Stimulated activated CD4-positive, alpha-beta T cell treated with anti-CD3 and anti-CD28 coated beads, Interleukin-4, amount 100 ng/mL, for 1 hour (primary cell): ENCODE results near the gene UNKL.

ENCODE experiments used
- DNase-seq: peaks from one replicate; pipeline ENCODE4 v3.0.0-alpha.2; 2020

Gene UNKL

DNA sequence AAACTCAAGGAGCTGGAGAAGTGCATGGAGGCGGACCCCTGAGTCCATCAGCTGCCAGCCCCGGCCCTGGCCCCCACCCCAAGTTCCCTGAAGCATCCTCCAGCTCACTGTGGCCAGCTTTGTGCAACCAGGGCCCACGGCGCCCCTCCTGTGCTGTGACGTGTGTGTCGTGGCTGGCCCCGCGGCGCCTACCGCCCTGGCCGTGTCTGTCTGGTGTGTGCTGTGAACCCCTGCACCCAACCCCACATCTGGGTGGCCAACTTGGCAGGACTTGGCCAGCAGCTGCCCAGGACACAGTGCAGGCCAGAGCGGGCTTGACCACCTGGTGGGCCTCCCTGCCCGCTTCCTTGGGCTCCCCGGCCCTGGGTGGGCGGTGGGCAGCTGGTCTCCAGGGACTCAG, 66.1 kb downstream of the UNKL start:
- no peak for DNase-seq

DNA sequence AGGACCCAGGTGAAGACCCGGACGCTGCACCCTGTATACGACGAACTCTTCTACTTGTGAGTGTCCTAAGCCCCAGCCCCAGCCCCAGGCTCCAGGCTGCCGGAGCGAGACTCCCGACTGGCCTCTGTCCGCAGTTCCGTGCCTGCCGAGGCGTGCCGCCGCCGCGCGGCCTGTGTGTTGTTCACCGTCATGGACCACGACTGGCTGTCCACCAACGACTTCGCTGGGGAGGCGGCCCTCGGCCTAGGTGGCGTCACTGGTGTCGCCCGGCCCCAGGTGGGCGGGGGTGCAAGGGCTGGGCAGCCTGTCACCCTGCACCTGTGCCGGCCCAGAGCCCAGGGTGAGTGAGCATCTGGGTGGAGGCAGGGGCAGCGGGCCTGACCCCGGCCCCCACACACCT, 66.5 kb downstream of the UNKL start:
- no peak for DNase-seq

DNA sequence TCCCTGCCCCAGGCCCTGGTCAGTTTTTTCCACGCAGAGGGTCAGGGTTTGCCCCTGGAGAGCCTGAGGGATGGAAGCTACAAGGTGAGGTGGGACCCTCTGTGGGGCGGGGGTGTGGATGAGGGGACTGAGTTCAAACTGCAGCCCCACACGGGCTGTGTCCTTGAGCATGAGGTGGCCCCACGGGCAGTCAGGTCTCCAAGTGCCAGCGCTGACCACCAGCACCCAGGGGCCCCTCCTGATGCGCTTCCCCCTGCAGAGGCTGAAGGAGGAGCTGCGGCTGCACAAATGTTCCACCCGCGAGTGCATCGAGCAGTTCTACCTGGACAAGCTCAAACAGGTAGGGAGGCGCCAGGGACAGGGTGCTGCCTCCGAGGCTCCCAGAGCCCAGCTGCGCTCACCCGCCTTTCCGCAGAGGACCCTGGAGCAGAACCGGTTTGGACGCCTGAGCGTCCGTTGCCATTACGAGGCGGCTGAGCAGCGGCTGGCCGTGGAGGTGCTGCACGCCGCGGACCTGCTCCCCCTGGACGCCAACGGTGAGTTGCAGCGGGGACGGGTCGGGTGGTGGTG, 67.1 kb downstream of the UNKL start:
- DNase-seq: no peak

DNA sequence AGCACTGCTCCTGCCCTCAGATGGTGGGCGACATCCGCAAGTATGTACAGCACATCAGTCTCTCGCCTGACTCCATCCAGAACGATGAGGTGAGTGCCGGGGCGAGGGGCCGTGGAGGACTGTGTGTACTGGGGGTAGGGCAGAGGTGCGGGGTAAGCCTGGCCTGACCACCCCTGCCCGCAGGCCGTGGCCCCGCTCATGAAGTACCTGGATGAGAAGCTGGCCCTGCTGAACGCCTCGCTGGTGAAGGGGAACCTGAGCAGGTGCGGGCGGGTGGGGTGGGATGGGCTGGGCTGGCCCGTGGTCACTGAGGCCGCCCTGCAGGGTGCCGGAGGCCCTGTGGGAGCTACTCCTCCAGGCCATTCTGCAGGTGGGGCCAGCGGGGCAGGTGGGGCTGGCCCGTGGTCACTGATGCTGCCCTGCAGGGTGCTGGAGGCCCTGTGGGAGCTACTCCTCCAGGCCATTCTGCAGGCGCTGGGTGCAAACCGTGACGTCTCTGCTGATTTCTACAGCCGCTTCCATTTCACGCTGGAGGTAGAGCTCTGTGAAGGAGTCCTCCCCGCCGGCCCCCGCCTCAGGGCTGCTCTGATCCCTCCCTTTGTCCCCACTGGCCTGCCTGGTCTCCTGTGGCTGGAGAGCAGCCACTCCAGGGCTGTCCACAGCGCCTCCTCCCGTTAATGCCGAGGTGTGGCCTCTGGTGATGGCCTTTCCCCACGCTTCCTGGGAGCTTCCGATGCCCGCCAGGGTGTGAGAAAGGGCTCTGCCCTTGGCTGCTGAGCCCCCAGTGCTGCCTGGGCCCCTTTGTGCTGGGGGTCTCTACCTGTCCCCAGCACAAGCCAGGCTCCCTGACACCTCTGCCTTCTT, 67.8 kb downstream of the UNKL start:
- no peak for DNase-seq

DNA sequence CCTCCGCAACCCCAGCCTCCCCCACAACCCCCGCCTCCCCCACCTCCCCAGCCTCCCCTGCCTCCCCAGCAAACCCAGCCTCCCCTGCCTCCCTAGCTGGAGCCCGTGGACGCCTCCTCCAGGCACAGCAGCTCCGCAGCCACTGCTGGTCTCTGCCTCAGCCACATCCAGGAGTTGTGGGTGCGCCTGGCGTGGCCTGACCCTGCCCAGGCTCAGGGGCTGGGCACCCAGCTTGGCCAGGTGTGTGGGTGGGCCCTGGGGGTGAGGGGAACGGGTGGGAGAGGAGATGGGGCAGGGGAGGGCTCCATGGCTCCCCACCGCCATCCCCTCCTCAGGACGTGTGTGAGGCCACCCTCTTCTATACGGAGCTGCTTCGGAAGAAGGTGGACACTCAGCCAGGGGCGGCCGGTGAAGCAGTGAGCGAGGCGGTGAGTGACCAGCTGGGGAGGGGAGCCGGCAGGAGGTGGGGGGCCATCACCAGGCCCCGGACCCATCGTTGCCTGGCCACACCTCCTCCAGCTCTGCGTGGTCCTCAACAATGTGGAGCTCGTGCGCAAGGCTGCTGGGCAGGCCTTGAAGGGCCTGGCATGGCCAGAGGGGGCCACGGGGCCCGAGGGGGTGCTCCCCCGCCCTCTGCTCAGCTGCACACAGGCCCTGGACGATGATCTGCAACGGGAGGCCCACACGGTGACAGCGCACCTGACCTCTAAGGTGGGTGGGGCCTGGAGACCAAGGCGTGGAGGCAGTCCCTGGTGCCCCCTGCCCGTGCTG, 68.7 kb downstream of the UNKL start:
- DNase-seq: no peak

DNA sequence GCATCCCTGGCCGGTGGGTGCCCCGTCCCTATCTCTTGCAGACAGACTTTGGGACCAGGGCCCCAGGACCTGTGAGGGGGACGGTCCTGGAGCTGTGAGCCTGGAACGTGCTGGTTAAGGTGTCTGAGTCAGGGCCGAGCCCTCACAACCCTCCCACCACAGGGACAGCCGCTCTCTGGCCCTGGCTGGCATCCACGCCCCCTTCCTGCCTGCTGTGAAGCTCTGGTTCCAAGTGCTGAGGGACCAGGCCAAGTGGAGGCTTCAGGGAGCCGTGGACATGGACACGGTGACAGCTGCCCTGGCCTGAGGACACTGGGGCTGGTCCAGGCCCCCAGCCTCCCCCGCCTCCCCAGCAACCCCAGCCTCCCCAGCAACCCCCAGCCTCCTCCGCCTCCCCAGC, 69.4 kb downstream of the UNKL start:
- DNase-seq: no peak

DNA sequence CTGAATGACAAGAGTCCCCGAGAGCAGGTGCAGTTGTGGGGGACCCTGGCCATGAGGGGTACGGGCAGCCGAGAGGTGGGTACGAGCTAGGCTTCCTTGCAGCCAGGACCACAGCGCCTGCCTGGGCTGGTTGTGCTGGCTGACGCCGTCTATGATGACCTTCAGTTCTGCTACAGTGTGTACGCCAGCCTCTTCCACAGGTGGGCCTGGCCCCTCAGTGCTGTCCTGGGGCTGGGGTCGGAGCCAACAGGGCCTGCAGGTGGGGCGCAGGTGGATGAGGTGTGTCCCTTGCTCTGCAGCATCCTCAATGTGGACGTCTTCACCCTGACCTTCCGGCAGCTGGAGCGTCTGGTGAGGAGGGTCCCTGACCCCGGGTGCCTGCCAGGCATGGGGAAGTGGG, 70.0 kb downstream of the UNKL start:
- no peak for DNase-seq

DNA sequence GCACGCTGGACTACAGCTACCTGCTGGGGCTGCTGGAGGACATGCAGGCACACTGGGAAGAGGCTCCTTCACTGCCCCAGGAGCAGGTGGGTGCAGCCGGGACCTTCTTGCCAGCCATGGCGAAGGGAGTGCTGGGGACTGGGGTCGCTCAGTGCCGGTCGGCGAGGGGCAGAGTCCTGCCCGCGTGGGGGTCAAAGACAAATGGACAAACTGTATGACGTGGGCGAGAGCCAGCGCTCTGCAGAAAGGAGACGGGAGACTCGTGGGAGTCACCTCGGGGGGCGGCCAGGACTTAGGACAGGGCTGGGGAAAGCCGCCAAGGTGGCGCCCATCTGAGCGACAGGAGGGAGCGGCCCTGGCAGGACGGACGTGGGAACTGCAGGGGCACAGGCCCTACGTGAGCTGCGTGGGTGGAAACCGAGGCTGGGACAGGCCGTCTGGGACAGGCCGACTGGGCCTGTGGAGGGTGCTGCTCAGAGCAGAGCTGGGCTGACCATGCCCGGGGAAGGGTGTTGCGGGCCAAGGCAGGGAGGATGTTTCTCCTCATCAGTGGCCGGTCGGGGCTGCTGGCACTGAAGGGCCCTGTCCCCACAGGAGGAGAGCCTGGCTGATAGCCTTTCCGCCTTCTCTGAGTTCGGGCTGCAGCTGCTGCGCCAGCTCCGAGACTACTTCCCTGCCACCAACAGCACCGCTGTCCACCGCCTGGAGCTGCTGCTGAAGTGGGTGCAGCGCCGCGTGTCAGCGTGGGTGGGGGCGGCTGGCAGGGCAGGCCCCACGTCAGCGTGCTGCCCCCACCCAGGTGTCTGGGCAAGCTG, 70.9 kb downstream of the UNKL start:
- DNase-seq: no peak

DNA sequence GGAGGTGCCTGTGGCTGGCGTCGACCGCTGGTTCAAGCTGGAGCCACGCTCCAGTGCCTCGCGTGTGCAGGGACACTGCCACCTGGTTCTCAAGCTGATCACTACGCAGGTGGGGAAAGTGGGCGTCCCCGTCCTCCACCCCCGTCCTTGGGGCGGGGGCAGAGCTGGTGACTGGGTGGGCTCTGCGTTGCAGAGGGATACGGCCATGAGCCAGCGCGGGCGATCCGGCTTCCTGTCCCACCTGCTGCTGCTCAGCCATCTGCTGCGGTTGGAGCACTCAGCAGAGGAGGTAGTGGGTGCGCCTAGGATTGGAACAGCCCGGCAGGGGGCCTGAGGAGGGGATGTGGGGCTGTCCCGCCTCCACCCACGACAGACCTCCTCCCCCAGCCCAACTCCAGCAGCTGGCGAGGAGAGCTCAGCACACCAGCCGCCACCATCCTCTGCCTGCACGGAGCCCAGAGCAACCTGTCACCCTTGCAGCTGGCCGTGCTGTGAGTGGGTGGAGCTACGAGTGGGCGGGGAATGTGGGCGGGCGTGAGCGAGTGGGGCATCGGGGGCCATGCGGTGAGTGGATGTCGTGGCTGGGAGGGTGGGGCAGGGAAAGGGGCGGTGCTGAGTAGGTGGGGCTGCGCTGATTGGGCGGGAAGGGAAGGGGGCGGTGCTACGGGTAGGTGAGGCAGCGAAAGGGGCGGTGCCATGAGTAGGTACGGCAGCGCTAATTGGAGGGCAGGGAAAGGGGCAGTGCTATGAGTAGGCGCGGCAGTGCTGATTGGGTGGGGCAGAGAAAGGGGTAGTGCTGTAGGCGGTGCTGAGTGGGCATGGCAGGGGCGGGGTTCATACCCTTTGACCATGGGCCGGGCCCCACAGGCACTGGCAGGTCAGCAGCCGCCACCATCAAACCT, 71.7 kb downstream of the UNKL start:
- DNase-seq: peak; percentile 88

DNA sequence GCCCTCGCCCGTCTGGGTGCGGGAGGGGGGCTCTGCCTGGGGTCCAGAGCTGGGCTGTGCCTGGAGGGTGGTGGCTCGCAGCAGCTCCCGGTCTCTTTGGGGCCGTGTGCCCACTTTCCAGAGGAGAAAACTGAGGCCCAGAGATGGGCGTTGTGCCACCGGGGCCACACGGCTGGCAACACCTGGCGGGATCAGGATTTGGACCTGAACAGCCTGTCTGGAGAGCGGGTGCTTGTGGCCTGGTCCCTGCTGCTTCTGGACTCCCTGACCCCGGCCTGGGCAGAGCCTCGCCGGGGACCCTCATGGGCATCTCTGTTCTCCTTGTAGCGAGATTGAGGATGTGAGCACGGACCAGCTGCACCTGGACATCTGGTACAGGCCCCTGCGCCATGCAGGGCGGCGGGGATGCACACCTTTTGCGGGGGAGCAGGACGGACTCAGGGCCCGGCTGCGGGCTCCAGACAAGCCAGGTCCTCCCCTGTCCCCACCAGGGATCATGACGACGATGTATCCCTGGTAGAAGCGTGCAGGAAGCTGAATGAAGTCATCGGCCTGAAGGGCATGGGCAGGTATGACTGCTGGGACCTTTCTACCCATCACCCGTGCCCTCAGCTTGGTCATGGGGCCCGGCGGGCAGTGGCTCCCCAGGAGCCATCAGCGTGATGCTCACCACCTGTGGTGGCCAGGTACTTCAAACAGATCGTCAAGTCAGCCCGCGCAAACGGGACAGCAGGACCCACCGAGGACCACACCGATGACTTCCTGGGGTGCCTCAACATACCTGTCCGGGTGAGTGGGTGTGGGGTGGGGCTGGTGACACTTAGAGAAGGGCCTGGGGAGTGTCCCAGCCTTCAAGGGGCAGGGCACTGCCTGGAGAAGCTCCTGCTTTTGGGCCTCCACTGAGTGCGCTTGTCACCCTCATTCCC, 72.7 kb downstream of the UNKL start:
- no peak for DNase-seq

DNA sequence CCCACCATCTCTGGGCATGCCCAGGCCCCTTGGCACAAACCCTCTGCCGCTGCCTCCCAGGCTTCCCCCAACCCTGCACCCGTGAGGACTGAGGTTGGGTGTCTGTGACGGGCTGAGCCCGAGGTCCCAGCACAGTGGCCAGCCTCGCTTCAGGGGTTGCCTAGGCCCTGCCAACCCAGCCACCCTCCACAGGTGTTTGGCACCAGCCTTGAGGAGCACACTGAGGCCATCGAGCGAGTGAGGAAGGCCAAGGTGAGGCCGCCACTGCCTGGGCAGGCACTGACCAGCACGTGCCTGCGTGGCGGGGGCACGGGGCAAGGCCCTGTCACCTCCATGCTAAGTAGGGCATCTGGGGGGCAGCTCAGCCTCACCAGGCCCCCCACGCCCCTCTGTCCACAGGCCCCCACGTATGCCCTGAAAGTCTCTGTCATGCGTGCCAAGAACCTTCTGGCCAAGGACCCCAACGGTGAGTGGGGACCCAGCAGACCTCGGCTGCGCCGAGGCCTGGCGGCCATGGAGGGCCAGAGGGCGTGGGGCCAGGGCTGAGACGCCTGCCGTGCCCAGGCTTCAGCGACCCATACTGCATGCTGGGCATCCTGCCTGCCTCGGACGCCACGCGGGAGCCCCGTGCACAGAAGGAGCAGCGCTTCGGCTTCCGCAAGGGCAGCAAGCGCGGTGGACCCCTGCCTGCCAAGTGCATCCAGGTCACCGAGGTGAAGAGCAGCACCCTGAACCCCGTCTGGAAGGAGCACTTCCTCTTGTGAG, 73.6 kb downstream of the UNKL start:
- no peak for DNase-seq

DNA sequence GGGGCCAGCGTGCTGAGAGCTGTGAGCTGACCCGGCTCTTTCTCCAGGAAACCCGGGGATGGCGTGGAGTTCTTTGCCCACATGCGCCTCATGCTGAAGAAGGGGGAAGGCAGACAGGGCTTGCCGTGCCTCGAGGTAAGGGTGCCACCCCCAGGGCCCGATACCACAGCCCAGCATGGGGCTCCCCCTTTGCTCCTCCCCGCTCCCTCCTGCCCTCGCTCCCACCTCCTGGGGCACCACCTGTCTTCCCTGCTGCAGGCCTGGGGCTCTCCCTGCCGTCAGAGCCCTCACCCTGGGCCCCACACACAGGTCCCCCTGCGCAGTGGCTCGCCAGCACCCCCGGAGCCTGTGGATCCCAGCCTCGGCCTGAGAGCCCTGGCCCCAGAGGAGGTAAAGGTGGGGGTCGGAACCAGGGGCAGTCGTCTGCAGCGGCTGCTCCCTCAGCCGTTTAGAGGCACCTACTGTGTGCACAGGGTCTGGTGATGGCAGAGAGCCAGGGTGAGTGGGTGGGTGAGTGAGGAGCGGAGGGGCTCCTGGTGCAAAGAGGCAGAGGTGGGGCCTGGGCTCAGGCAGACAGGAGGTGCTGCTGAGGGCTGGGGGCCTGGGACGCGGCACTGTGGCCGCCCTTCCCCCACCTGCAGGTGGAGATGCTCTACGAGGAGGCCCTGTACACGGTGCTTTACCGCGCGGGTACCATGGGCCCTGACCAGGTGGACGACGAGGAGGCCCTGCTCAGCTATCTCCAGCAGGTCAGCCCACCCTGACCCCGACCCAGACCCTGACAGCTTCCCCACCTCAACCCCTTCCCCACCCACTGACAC, 75.4 kb downstream of the UNKL start:
- DNase-seq: no peak

DNA sequence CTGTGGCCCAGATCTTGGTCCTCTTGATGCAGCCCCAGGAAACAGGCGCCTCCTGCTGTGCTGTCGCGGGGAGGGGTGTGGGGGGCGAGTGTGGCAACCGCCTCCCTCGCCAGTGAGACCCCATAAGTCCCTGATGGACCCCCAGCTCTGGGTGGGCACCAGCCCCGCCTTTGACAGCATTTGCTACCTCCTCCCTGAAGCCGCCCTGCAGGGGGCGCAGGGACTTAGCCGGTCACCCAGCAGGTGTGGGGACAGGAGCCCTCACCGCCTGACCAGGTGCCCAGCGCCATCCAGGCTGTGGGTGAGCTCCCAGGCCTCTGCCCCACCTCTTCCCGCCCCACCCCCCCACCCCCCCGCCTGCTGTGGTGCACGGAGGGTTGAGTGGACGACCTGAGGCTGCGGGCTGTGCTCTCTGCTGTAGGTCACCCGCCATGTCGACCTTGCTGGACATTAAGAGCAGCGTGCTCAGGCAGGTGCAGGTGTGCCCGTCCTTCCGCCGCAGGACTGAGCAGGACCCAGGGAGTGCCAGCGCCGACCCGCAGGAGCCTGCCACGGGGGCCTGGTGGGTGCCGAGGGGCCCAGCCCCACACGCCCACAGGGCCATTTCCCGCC, 76.3 kb downstream of the UNKL start:
- peak; percentile 34 for DNase-seq

DNA sequence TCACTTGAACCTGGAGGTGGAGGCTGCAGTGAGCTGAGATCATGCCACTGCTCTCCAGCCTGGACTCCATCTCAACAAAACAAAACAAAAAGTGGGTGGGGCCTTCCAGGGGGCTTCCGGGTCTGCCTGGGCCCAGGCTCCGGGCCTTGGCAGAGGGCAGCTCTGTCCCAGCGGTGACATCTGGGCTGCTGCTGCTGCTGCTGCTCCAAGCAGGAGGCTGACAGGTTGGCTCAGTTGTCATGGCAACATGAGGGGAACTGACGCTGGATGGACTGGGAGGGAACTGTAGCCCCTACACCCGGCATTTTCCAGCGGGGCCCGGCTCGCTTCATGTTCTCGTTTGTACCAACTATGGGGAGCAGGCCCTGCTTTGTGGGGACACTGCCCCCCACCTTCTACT, 77.0 kb downstream of the UNKL start:
- no peak for DNase-seq

DNA sequence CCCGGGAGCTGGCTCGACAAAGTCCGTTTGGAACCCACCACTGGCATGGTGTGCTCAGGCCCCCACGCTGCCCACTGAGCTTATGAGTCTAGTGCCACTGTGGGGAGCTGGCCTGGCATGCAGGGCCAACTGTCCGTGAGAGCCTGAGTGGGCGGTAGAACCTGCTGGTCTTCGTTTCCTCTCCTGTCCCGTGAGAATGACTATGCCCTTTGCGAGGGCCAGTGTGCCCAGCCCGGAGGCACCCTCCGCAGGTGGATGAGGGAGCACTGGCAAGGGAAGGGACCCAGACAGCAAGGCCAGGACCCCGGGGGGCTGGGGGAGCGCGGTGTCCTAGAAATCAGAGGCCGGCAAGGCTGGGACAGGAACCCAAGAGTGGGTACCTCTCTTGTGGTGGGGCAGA, 77.9 kb downstream of the UNKL start:
- DNase-seq: no peak

DNA sequence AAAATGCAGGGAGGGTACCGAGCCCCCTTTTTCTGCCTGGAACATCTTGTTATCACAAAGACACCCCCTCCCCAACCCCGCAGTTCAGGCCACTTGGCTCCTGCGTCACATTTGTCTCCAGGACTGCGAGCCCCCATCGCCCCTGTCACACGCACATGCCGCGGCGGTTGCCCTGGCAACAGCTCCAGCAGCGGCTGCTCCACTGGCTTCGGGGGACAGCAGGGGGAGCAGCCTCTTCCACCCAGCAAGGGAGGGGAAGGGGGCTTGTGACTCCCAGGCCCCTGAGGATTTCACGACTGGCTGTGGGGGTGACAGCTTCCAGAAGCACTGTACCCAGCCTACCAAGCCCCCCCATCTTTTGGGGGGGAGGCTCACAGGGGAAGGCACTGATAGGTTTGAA, 78.5 kb downstream of the UNKL start:
- no peak for DNase-seq

DNA sequence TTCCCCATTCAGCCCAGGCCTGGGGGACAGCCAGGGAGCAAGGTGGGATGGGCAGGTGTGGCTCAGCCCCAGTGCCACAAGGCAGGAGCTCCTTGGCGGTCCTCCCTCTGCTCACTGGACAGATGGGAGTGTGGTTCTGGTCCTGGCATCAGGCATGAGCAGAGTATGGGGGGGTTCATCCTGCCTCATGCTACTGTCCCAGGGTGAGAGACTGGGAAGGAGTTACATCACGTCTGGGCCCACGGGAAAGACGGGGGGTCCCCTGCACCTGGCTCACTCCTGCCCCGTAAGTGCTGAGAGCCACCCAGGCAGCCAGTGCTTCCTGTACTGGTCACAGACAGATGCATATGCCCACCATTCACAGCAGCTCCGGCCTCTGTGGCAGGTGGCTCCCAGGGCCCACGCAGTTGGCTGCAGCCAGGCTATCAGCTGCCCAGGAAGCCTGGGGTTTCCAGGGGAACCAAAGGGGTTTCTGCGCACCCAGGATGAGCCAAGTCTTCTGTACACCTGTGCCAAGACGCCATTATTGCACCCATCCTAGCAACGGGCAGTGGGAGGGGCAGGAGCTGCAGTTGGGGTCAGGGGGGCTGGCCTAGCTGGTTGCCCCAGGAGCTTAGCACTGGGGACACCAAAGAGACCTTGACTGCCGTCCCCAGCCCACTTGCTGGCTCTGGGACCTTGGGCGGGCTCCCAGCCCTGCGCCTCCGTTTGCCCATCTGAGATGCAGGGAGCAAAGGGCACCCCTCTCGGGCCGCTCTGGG, 79.1 kb downstream of the UNKL start:
- DNase-seq: no peak

DNA sequence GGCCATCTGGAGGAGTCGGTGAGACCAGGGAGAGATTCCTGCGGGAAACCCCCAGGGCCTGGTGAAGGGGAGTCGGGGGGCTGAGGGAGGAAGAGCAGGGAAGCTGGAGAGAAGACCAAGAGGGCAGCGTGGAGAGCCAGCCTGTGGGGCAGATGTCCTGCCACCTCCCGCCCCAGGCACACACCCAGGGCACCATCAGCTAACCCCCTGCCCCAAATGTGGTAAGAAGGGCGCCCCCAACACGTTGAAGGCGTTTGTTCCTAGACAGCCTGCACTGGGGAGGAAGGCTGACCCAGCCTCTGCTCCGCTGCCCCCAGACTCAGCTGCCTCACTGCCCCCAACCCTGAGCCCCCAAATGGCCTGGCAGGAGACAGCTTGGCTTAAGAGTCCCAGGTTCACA, 79.8 kb downstream of the UNKL start:
- no peak for DNase-seq
